Measurements from ENCODE around the gene MCTP2. TPM values are rescaled to one million over a fixed set of nuclear protein-coding genes. Genes with fewer than 3 reads are reported as not detected.

The MCTP2 gene
- total and polyA plus RNA-seq, 2 of the 8 experiments (the other 6 are each of a cell fraction or from before 2014, with no cell fraction given): 3.4 to 4.5 TPM

DNA sequence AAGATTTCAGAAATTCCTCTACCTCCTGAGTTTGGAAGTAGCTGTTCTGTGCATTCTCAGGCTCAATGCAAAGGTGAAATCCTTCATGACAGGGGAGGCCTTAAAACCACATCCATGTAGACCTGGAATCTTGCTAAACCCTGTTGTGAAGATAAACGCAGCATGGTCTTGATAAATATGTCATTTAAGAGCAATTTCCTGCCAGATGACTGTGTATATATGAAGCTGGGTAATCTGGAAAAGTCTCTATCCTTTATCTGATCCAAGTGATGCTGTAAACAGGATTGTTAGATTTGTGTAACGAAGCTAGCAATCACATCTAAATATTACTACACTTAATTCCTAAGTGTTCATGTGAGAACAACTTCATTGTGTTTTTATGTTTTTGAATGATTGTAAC lies 9.1 kb downstream of the MCTP2 start (continued):
- TF ChIP-seq YY1 (IDR thresholded peaks at IDR 0.05; ENCODE audit: low read depth, low read length): no peak

GRCh38 chr15:94242257-94242656 lies 10.9 kb downstream of the MCTP2 start:
- Histone ChIP-seq H3K56ac (replicated peaks; ENCODE audit: insufficient read length, low read depth, low read length) (no peak overlapping the region), H3K23me2 (ENCODE audit: low read depth, low read length) (no peaks in the 10 kb centered on the region), H3K27ac (ENCODE audit: low read depth, low read length) (no peak overlapping the region), H3K9ac (replicated peaks in 1 of 4; ENCODE audit: extremely low read depth in 1 of 4, low read depth in 3 of 4, low read length in 3 of 4) (no peak overlapping the region), H3K27me3 (replicated peaks in 1 of 4; ENCODE audit: control insufficient read depth in 3 of 4, extremely low read depth in 1 of 4, insufficient read depth in 3 of 4, low read length in 3 of 4) (no peaks in the 10 kb centered on the region), H4K20me1 (replicated peaks in 1 of 2; ENCODE audit: control insufficient read depth in 1 of 2, insufficient read depth in 2 of 2, low read length in 2 of 2) (no peaks in the 10 kb centered on the region), H3K4me2 (ENCODE audit: insufficient read depth in 1 of 2, low read depth in 2 of 2, low read length in 2 of 2) (no peak overlapping the region), H2AK5ac (ENCODE audit: low read depth, low read length) (no peak overlapping the region), H2BK12ac (ENCODE audit: low read depth, low read length) (no peak overlapping the region), H2AFZ (ENCODE audit: low read length) (no peak overlapping the region), H3K14ac (ENCODE audit: insufficient read length) (no peak overlapping the region), H4K5ac (ENCODE audit: insufficient read length, low read depth, low read length) (no peak overlapping the region), H3K4me3 (ENCODE audit: extremely low read depth in 1 of 4, insufficient read depth in 2 of 4, low read depth in 3 of 4, low read length in 4 of 4) (no peak overlapping the region), H3K79me1 (ENCODE audit: low read depth, low read length) (no peaks in the 10 kb centered on the region), H3K9me3 (ENCODE audit: insufficient read depth in 2 of 2, low read depth in 1 of 2, low read length in 1 of 2) (0 out of 4 replicates have a peak, but pooled peaks cover 0 to 5% of the 10 kb centered on the region in 2 experiments), H2BK20ac (ENCODE audit: low read length) (no peak overlapping the region), H3K23ac (ENCODE audit: insufficient read length) (no peak overlapping the region), H3K4ac (replicated peaks; ENCODE audit: insufficient read length, low read depth, low read length) (no peak overlapping the region), H4K91ac (replicated peaks; ENCODE audit: insufficient read length, low read length) (no peak overlapping the region), H2BK15ac (ENCODE audit: low read length) (no peak overlapping the region), H2BK5ac (ENCODE audit: low read depth, low read length) (no peak overlapping the region), H3K18ac (ENCODE audit: extremely low read depth, low read length) (no peak overlapping the region), H4K8ac (ENCODE audit: extremely low read depth, insufficient read depth, low read length) (no peak overlapping the region), H3K4me1 (replicated peaks in 1 of 4; ENCODE audit: control insufficient read depth in 3 of 4, insufficient read depth in 4 of 4, low read length in 3 of 4) (no peaks in the 10 kb centered on the region), H3K36me3 (ENCODE audit: control insufficient read depth in 2 of 4, insufficient read depth in 4 of 4, low read length in 3 of 4) (no peaks in the 10 kb centered on the region), H2BK120ac (replicated peaks; ENCODE audit: low read depth, low read length) (no peak overlapping the region), H3K79me2 (ENCODE audit: control insufficient read depth in 1 of 2, insufficient read depth in 2 of 2, low read length in 2 of 2) (no peaks in the 10 kb centered on the region)
- POLR2A ChIA-PET (ENCODE audit: partially characterized antibody): no interaction called here
- FAIRE-seq: no peak
- TF ChIP-seq SP2 (IDR thresholded peaks at IDR 0.05; ENCODE audit: low read length): no peak
- TF ChIP-seq KDM4A (IDR thresholded peaks at IDR 0.05; ENCODE audit: low read depth, low read length, severe bottlenecking): no peak
- no peak for TF ChIP-seq SRF (IDR thresholded peaks at IDR 0.05; ENCODE audit: low read depth, low read length)
- no peak for TF ChIP-seq BACH1 (IDR thresholded peaks at IDR 0.05; ENCODE audit: low read length)
- TF ChIP-seq CHD2 (IDR thresholded peaks at IDR 0.05; ENCODE audit: low read length): no peak
- TF ChIP-seq SAP30 (IDR thresholded peaks at IDR 0.05; ENCODE audit: insufficient read depth, insufficient replicate concordance, low read length): no peak
- 96% methylated on average over 2 of the region's 2 CpGs; no CpG with 5 or more reads in 1 of the 2 experiments for WGBS, 2 experiments (ENCODE audit: extremely low coverage in 1 of 2, insufficient coverage in 1 of 2, insufficient read length in 1 of 2, insufficient replicate concordance in 2 of 2, low coverage in 1 of 2, low lambda C conversion rate in 2 of 2, missing lambda C conversion rate in 1 of 2)
- CTCF ChIA-PET (ENCODE audit: partially characterized antibody): no interaction called here
- no peak for DNase-seq (ENCODE audit: low read depth in 1 of 2, low spot score in 2 of 2)
